Activated CD8-positive, alpha-beta memory T cell treated with anti-CD3 and anti-CD28 coated beads, Interleukin-2, amount 10 ng/mL, durations not matched to agents 7 days and 5 days (primary cell): ENCODE measurements around the gene TAPBPL. TPM values are rescaled to one million over a fixed set of nuclear protein-coding genes. Genes with fewer than 3 reads are reported as not detected.
"Not testable (repeated sequence)": the region's sequence is repeated elsewhere in the genome, so short reads cannot be mapped to it uniquely, and the experiment has no call there.

ENCODE experiments used
- ATAC-seq: fragments of 150-1000 bp; cut with Tn5 transposase; one replicate; pipeline ENCODE4 v1.10.0; 2021; ENCODE audit warnings: moderate library complexity
- CTCF ChIA-PET: fragments of 350-600 bp; sonication (Branson Sonifier 250); formaldehyde crosslinking; loops from one replicate; lab custom pipeline; 2021; ENCODE audit warnings: antibody characterized with exemption; lab: Charles Lee
- DNase-seq: peaks from one replicate; pipeline ENCODE4 v3.0.0-alpha.2; 2020
- H3K27ac Mint-ChIP-seq: one replicate; pipeline ENCODE4 v1.8.0; 2021; ENCODE audit warnings: mild to moderate bottlenecking, mixed read lengths
- H3K27me3 Mint-ChIP-seq: one replicate; pipeline ENCODE4 v1.8.0; 2021; ENCODE audit warnings: mixed read lengths
- H3K36me3 Mint-ChIP-seq: one replicate; pipeline ENCODE4 v1.8.0; 2021; ENCODE audit warnings: mild to moderate bottlenecking, mixed read lengths
- H3K4me1 Mint-ChIP-seq: one replicate; pipeline ENCODE4 v1.8.0; 2021; ENCODE audit warnings: mixed read lengths
- H3K4me3 Mint-ChIP-seq: one replicate; pipeline ENCODE4 v1.8.0; 2021; ENCODE audit warnings: mild to moderate bottlenecking, moderate library complexity, mixed read lengths
- H3K9me3 Mint-ChIP-seq: one replicate; pipeline ENCODE4 v1.8.0; 2022; ENCODE audit warnings: low read depth, mixed read lengths
- total RNA-seq, 2 experiments: library from RNA; stranded (reverse); gene quantifications; one replicate each; pipeline ENCODE4 v1.2.3, GENCODE V29; 2021

Gene TAPBPL
- total RNA-seq, 2 experiments from 2014 or later: 49.1 to 53.0 TPM

- peak; percentile 34 for ATAC-seq
- no peaks in the 10 kb centered on the region for H3K27me3 Mint-ChIP-seq
- peaks cover 84% of the 10 kb centered on the region for H3K4me1 Mint-ChIP-seq
- peak overlapping the region; percentile 98 for H3K27ac Mint-ChIP-seq
- H3K4me3 Mint-ChIP-seq: peak overlapping the region; percentile 72
- CTCF ChIA-PET: interaction anchor here (0.8 to 6.7 kb wide), 12 partner anchors 9 to 125 kb away, joined by 3 to 171 read pairs (median 12); partner anchors contain the start of genes CD27, GAPDH, IFFO1 and TAPBPL
- no peaks in the 10 kb centered on the region for H3K9me3 Mint-ChIP-seq
- H3K36me3 Mint-ChIP-seq: peaks cover 80% of the 10 kb centered on the region
- no peak for DNase-seq
Observed at GRCh38 chr12:6460751-6461371, 9.0 kb downstream of the TAPBPL start.

- peak; percentile 82 for ATAC-seq
- Mint-ChIP-seq H3K9me3 (no peaks in the 10 kb centered on the region), H3K27ac (peak overlapping the region; percentile 98), H3K4me1 (peaks cover 87% of the 10 kb centered on the region), H3K36me3 (peaks cover 83% of the 10 kb centered on the region), H3K27me3 (no peaks in the 10 kb centered on the region), H3K4me3 (peak overlapping the region; percentile 72)
- peak; percentile 97 for DNase-seq
- CTCF ChIA-PET: interaction anchor here (0.8 to 6.7 kb wide), 12 partner anchors 10 to 126 kb away, joined by 3 to 171 read pairs (median 12); partner anchors contain the start of genes CD27, GAPDH, IFFO1 and TAPBPL
Observed at GRCh38 chr12:6461401-6462233, 9.8 kb downstream of the TAPBPL start.

GRCh38 chr12:6462234-6462995 is 10.6 kb downstream of the TAPBPL start:
- CTCF ChIA-PET: interaction anchor here (1.2 to 6.7 kb wide), 11 partner anchors 9 to 139 kb away, joined by 4 to 171 read pairs (median 10); partner anchors contain the start of genes CD27, TAPBPL and VAMP1
- Mint-ChIP-seq H3K4me1 (peaks cover 88% of the 10 kb centered on the region), H3K4me3 (peak overlapping the region; percentile 72), H3K27me3 (no peaks in the 10 kb centered on the region), H3K36me3 (peaks cover 84% of the 10 kb centered on the region), H3K9me3 (no peaks in the 10 kb centered on the region), H3K27ac (peak overlapping the region; percentile 98)
- DNase-seq: peak; percentile 72
- ATAC-seq: peak; percentile 28

GRCh38 chr12:6463216-6463615 is 11.4 kb downstream of the TAPBPL start:
- ATAC-seq: no peak
- H3K27me3 Mint-ChIP-seq: no peaks in the 10 kb centered on the region
- peaks cover 92% of the 10 kb centered on the region for H3K4me1 Mint-ChIP-seq
- no peaks in the 10 kb centered on the region for H3K9me3 Mint-ChIP-seq
- peak overlapping the region; percentile 72 for H3K4me3 Mint-ChIP-seq
- H3K27ac Mint-ChIP-seq: peak overlapping the region; percentile 98
- no peak for DNase-seq
- peaks cover 85% of the 10 kb centered on the region for H3K36me3 Mint-ChIP-seq
- CTCF ChIA-PET: interaction anchor here (0.8 to 6.7 kb wide), 10 partner anchors 8 to 140 kb away, joined by 3 to 171 read pairs (median 5); partner anchors contain the start of genes CD27, TAPBPL and VAMP1

GRCh38 chr12:6463858-6464257 is 12.0 kb downstream of the TAPBPL start:
- peak overlapping the region; percentile 72 for H3K4me3 Mint-ChIP-seq
- H3K36me3 Mint-ChIP-seq: peaks cover 85% of the 10 kb centered on the region
- H3K27me3 Mint-ChIP-seq: no peaks in the 10 kb centered on the region
- CTCF ChIA-PET: interaction anchor here (0.8 to 6.7 kb wide), 11 partner anchors 8 to 141 kb away, joined by 3 to 171 read pairs (median 5); partner anchors contain the start of genes CD27, TAPBPL and VAMP1
- no peaks in the 10 kb centered on the region for H3K9me3 Mint-ChIP-seq
- H3K27ac Mint-ChIP-seq: peak overlapping the region; percentile 98
- DNase-seq (no peak), ATAC-seq (no peak)
- peaks cover 92% of the 10 kb centered on the region for H3K4me1 Mint-ChIP-seq

GRCh38 chr12:6464531-6464930 is 12.7 kb downstream of the TAPBPL start:
- peaks cover 85% of the 10 kb centered on the region for H3K36me3 Mint-ChIP-seq
- H3K4me1 Mint-ChIP-seq: peaks cover 92% of the 10 kb centered on the region
- DNase-seq (no peak), ATAC-seq (no peak)
- H3K4me3 Mint-ChIP-seq: no peak overlapping the region
- H3K27ac Mint-ChIP-seq: peak overlapping the region; percentile 98
- H3K9me3 Mint-ChIP-seq: no peaks in the 10 kb centered on the region
- H3K27me3 Mint-ChIP-seq: no peaks in the 10 kb centered on the region
- CTCF ChIA-PET: interaction anchor here (0.8 to 6.7 kb wide), 22 partner anchors 8 to 146 kb away, joined by 3 to 171 read pairs (median 6); partner anchors contain the start of genes CD27, LTBR, MRPL51 and TAPBPL

- H3K27me3 Mint-ChIP-seq: no peaks in the 10 kb centered on the region
- H3K9me3 Mint-ChIP-seq: no peaks in the 10 kb centered on the region
- peaks cover 80% of the 10 kb centered on the region for H3K36me3 Mint-ChIP-seq
- H3K4me3 Mint-ChIP-seq: no peak overlapping the region
- CTCF ChIA-PET: interaction anchor here (0.6 to 6.7 kb wide), 34 partner anchors 10 to 147 kb away, joined by 3 to 171 read pairs (median 5); partner anchors contain the start of genes CD27, LTBR, MRPL51 and TAPBPL
- peaks cover 87% of the 10 kb centered on the region for H3K4me1 Mint-ChIP-seq
- H3K27ac Mint-ChIP-seq: peak overlapping the region; percentile 77
- ATAC-seq (no peak), DNase-seq (peak; percentile 61)
Observed at GRCh38 chr12:6465467-6466183, 13.8 kb downstream of the TAPBPL start.

- peaks cover 75% of the 10 kb centered on the region for H3K36me3 Mint-ChIP-seq
- CTCF ChIA-PET: interaction anchor here (0.8 to 6.7 kb wide), 25 partner anchors 10 to 143 kb away, joined by 3 to 171 read pairs (median 7); partner anchors contain the start of genes CD27, LTBR, MRPL51 and TAPBPL
Observed at GRCh38 chr12:6466184-6466573, 14.3 kb downstream of the TAPBPL start.

GRCh38 chr12:6466751-6467150 is 14.9 kb downstream of the TAPBPL start:
- H3K4me3 Mint-ChIP-seq, ATAC-seq, DNase-seq, H3K27me3 Mint-ChIP-seq, H3K9me3 Mint-ChIP-seq: not testable (repeated sequence)
- CTCF ChIA-PET: interaction anchor here (0.8 to 6.7 kb wide), 10 partner anchors 23 to 143 kb away, joined by 3 to 171 read pairs (median 11); partner anchors contain the start of genes CD27 and MRPL51
- peaks cover 70% of the 10 kb centered on the region for H3K36me3 Mint-ChIP-seq
- peaks cover 82% of the 10 kb centered on the region for H3K4me1 Mint-ChIP-seq
- peak overlapping the region; percentile 24 for H3K27ac Mint-ChIP-seq

More at GRCh38 chr12:6466184-6466573, 14.3 kb downstream of the TAPBPL start:
- Mint-ChIP-seq H3K27ac (peak overlapping the region; percentile 77), H3K27me3 (no peaks in the 10 kb centered on the region), H3K4me1 (peaks cover 84% of the 10 kb centered on the region), H3K4me3 (no peak overlapping the region), H3K9me3 (no peaks in the 10 kb centered on the region)
- DNase-seq (no peak), ATAC-seq (no peak)

GRCh38 chr12:6467571-6468282 is 15.9 kb downstream of the TAPBPL start:
- H3K27me3 Mint-ChIP-seq, H3K9me3 Mint-ChIP-seq, ATAC-seq, DNase-seq: not testable (repeated sequence)
- CTCF ChIA-PET: interaction anchor here (1.1 to 4.2 kb wide), 3 partner anchors 21 to 42 kb away, joined by 3 to 40 read pairs (median 3); partner anchors contain the start of gene MRPL51
- Mint-ChIP-seq H3K27ac (peak overlapping the region; percentile 56), H3K4me3 (peak overlapping the region; percentile 87), H3K4me1 (peaks cover 78% of the 10 kb centered on the region), H3K36me3 (peaks cover 60% of the 10 kb centered on the region)

- Mint-ChIP-seq H3K9me3 (no peaks in the 10 kb centered on the region), H3K36me3 (peaks cover 55% of the 10 kb centered on the region), H3K27me3 (no peaks in the 10 kb centered on the region), H3K27ac (peak overlapping the region; percentile 94), H3K4me3 (peak overlapping the region; percentile 87), H3K4me1 (peaks cover 73% of the 10 kb centered on the region)
- CTCF ChIA-PET: interaction anchor here (1.1 to 4.2 kb wide), 3 partner anchors 21 to 43 kb away, joined by 3 to 40 read pairs (median 3); partner anchors contain the start of gene MRPL51
- DNase-seq (no peak), ATAC-seq (no peak)
Observed at GRCh38 chr12:6468283-6468575, 16.4 kb downstream of the TAPBPL start.
